HL-60/S4 (cell line): Measurements from ENCODE around the gene AUNIP.

ENCODE experiments used
- in situ Hi-C: fragments of 300-500 bp; cut with MboI; formaldehyde crosslinking; loops from 2 replicates; pipeline ENCODE4 v1.14.3; 2022; ENCODE audit warnings: low sequenced_read_pairs

The AUNIP gene

DNA sequence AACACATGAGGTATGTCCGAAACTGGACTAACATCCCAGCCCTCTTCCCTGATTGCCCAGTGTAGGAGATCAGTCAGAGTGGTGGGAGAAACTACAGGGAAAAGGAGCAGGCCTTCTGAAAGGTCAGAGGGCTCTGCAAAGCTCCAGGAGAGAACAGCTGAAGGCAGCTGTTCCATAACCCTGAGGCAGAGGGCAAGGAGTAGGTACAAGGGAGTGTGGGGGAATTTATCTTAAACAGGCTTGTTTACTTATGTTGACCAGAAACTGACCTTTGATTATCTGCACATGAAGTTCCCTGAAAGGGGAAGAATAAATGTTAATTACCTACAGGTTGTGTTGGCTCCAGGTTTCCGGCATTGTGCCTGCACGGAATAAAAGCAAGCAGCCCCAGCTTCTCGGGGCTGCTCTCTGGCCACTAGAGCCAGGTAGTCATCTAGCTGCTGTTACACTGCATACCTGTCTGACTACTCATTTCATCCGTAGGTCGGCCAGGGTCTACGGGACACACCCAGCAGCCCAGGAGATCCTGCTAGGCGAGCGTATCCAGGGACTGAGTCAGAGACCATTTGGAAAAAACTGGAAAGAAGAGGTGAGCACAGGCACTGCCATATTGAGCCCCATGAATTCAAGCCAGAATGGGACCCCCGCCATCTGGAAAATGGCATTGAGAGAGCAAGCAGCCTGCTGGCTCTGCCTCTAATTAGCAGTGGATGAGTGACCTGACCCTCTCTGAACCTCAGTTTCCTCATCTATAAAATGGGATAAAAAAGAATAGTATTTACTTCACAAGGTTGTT is 31.2 kb upstream of the AUNIP start:
- in situ Hi-C loops: no loop called here

GRCh38 chr1:25889470-25889869 is 30.2 kb upstream of the AUNIP start:
- in situ Hi-C loops: no loop called here

DNA sequence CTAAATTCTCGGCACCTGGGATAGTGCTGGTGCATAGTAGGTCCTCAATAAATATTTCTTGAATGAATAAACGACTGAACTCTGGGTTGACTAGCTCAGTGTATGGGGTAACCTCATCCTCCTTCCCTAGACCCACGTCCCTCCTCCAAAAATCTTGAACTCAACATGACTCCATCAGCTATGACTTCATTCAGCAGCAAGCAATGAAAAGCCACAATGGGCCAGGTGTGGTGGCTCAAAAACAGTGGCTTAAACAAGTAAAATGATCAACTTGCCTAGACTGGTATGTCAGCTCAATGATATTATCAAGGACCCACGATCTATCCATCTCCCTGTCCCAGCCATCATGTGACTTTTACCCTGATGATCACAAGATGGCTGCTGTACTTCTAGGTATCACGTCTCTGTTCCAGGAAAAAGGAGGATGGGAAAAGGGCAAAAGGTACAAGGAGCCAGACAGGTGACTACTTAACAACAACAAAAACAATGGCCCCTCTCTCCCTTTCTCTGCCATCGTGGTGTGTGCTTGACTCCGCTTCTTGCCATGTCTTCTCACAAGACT is 29.2 kb upstream of the AUNIP start:
- in situ Hi-C loops: no loop called here

DNA sequence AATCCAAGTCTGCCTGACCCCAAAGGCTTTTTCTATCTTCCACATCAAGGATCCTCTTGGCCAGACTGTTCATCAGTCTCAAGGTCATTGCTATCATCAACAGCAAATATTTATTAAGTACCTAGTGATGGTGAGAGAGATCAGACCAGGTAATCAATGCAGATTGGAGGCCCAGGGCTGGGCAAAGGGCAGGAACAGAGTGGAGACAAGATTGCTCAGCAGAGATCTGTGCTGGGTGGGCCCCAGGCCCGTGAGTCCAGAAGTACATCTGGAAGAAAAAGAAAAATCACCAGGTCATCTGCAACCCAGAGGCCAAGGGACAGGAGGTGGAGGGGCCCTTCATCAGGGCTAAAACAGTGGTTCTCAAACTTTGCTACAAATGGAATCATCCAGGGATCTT is 26.3 kb upstream of the AUNIP start:
- in situ Hi-C loops: no loop called here

DNA sequence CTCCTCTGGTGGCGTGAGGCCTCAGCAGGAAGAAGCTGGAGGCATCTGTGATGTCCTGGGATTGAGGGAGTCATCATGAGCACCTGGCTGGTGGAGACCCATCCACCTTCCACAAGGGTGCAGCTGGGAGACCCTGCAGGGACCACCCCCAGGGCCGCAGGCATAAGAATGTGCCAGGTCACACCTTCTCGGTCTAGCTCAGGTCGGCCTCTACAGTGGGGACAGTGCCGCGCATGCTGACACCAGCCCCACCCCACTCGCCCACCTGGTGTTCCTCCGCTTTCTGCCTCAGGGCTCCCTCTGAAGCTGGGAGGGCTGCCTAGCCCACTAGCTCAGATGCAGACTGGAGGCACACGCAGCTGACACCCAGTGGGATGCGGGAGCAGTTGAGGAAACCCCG is 22.0 kb upstream of the AUNIP start:
- in situ Hi-C loops: no loop called here

DNA sequence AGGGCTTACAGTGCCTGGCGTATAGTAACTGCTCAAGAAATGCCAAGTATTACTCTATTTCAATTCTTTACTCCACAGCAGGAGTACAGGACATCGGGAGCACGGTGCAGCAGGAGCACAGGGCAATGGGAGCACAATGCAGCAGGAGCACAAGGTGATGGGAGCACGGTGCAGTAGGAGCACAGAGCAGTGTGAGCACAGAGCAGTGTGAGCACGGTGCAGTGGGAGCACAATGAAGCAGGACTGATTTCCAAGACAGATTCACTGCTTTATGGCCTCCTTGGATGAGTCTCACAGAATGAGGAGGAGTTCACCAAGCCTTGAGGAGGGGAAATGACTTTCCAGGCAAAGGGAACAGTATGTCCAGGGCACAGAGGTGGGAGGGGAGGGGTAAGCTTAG is 21.3 kb upstream of the AUNIP start:
- in situ Hi-C loops: no loop called here

DNA sequence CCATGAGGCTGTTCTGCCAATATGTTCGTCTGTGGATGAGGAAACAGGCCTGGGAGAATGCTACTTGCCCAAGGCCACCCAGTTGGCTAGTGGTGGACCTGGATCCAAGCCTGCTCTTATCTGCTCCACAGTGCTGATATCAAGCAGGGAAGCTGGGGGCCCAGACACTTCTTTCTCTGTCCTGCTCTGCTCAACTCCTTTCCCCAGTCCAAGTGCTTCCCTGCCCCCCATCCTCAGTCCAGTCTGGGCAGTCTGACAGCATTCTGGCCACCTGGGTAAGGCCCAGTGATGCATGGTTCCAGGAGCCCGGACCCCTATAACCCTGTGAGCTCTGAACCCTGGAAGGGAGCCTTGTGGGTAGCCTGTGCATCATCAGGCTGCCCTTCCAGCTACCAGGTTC is 20.4 kb upstream of the AUNIP start:
- in situ Hi-C loops: no loop called here

DNA sequence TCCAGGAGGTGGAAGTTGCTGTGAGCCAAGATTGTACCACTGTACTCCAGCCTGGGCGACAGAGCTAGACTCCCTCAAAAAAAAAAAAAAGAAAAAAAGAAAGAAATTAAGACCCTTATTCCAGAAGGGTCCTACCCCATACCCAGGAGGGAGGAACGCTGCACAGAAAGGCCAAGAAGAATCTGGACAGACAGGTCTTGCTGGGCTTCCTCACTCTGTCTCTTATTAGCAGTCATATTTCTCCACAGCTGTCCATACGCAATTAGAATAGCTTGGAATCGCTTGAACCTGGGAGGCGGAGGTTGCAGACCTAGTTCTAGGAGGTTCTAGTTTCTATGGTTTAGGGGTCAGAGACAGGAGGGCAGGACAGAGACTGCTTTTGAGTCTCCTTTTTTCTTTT is 19.4 kb upstream of the AUNIP start:
- in situ Hi-C loops: no loop called here

DNA sequence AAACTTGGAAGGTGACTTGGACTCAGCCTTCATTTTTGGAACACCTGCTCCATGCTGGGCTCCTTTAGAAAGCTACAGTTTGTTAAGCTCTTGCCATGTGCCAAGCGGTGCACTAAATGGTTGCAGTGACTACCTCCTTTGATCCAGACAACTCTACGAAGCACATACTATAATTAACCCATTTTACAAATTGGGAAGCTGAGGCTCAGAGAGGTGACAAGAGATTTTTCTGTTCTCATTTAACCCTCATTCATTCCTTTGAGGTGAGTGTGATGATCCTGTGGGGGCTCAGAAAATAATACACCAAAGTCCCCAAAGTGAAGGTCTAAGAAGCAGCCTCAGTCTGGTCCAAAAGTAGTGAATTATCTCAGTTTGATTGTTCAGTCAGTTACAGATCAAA is 17.9 kb upstream of the AUNIP start:
- in situ Hi-C loops: no loop called here

- in situ Hi-C loops: no loop called here
Measured at GRCh38 chr1:25876693-25877077, 17.4 kb upstream of the AUNIP start.

GRCh38 chr1:25875856-25876692 is 16.8 kb upstream of the AUNIP start:
- in situ Hi-C loops: no loop called here

DNA sequence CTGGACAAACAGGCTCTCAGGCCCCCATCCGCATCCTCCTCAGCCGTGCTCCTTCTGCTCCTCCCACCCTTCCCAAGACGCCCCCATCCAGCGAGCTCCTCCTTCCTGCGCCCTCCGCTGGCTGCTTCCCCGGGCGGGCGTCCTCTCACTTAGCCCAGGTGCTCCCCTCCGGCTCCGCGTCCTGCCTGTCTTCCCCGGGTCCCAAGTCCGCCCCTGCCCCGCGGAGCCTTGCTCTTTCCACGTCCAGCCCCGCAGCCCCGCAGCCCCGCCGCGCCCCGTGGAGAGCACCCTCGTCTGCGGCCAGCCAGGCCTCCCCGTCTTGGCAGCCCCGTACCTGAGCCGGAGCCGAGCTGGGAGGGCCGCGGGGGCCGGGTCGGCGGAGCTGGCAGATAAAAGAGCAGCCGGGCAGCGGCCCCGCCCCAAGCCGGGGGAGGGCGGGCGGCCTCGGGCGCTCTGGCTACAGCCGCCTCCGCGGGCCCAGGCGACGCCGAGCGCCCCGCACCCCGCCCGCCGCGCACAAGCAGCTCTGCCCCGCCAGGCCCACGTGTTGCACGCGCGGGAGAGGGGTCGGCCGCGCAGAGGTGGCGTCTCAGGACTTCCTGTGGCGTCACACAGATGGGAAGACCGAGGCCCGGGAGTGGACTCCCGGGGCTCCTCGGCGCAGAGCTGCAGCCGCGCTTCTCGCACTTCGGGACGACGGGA is 16.0 kb upstream of the AUNIP start, which contains the start of gene PAQR7:
Gene PAQR7, minus strand, starts transcription at position 555 of the 702 bp plus-strand sequence. CDS start 11,869 bp downstream, outside the sequence.
- in situ Hi-C loops: no loop called here

DNA sequence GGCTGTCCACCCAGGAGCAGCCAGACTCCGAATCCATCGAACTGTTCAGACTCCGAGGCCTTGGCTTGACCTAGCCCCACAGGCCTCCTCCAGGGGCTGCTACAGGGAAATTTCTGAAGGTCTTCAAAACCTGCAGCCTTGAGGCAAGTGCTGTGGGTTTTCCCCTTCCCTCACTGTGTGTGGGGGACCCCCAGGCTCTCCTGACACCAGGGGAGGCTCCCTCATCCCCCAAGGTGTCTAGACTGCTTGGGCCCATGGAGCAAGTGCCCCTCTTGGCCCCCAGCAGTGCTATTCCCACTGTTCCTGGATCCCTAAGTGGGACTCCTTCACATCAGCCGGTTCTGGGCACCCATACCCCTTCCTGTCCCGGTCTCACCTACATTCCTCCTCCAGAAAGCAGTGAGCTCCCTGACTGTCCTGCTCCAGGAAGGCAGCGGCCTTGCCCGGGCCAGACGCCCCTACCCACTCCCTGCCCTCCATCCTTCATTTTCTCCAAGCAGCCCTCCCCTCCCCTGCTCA is 15.4 kb upstream of the AUNIP start:
- in situ Hi-C loops: no loop called here

DNA sequence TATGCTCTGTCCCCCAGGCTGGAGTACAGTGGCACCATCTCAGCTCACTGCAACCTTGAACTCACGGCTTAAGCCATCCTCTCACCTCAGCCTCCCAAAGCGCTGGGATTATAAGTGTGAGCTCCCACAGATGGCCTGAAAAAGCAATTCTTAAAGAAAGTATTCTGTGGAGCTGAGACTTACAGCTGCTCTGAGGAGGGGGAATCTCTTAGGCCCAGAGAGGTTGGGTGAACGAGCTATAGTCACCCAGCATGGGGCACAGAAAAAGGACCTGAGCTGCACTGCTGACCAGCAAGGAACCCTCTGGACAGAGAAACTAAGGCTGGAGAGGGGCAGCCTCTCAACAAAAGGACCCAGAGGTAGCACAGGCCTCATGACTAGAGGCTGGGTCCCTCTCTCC is 15.0 kb upstream of the AUNIP start:
- in situ Hi-C loops: no loop called here

DNA sequence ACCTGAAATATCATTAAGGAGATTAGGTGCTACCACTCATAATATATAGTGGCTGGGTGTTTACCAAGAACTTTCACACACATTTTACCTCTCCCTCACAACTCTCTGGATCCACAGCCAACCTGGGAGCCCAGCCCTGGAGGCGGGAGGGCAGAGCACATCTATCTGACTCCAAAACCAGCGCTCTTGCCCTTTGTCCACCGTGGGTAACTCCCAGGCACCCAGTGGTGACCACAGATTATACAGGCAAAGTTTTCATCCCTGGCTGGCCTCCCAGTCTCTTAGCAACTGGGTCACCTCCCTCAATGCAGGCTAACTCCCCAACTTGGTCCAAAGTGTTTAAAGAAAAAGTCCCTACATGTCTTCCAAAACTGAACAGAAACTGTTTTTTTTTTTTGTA is 13.9 kb upstream of the AUNIP start:
- in situ Hi-C loops: no loop called here

DNA sequence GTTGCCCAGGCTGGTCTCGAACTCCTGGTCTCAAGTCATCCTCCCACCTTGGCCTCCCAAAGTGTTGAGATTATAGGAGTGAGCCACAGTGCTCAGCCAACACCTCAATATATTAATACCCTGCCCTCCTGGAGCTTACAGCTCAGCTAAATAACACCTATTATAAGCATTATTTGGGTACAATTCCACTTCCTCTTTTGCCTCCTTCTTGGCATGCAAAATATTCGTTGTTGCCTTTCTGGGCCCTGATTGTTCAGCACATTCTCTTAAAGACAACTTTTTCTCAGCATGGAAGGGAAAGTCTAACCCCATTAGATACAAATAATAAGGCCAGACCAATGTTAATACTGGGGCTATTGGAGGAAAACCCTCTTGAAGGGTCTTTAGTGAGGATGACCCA is 13.5 kb upstream of the AUNIP start:
- in situ Hi-C loops: no loop called here

DNA sequence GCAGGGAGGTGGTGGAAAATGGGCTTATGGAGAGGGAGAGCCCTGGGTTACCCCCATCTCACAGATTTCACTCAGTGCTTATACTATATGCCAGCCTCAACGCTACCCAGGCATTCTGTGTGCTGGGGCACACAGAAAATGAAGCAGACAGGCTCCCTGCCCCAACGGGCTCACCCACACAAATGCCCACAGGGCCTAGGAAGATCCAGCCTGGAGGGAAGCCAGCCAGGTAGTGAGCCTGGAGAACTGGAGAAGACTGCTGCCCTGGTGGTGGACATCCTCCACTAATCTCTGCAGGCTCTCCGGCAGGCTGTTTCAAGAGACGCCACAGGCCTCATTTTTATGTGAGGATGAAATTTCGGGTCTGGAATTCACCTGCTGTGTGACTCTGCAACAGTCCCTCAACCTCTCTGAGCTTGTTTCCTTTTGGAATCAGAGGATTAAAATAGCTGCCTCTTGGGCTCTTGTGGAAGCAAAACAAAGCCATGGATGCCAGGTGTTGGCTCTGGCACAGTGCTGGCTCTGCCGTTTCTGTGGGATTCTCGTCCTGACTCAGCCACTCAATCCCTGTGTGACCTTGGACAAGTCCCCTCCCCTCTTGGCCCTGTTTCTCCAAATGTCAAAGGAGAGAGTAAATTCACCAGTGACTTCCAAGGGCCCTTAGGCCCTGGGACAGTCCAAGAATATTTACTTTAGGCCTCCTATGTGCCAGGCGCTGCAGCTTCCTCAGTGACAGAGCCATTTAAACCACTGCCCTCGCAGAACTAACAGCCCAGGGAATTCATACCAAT is 12.6 kb upstream of the AUNIP start:
- in situ Hi-C loops: no loop called here

GRCh38 chr1:25871086-25871703 is 11.9 kb upstream of the AUNIP start:
- in situ Hi-C loops: no loop called here

DNA sequence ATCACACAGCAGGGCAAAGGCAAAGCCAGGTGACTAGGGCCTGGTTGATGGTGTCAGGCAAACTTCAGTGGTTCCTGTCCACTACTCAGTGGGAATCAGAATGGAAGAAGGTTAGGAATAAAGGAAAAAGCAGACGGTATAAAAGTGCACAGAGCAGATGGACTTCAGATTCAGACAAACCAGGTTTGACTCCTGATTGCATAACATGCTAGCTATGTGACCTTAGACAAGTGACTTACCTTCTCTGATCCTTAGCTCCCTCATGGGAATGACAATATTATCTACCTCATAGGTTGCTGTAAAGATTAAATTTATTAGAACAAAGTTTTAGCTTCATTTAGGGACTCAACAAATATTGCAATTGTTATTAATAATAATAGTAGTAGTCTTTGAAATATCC is 11.4 kb upstream of the AUNIP start:
- in situ Hi-C loops: no loop called here
